Activated CD8-positive, alpha-beta T cell treated with anti-CD3 and anti-CD28 coated beads for 36 hours (primary cell): ENCODE measurements around the gene DNAJB12. TPM values are rescaled to one million over a fixed set of nuclear protein-coding genes. Genes with fewer than 3 reads are reported as not detected.

ENCODE experiments used
- ATAC-seq: fragments of 200-7000 bp; cut with Tn5 transposase; one replicate; pipeline ENCODE4 v1.10.0; 2021; ENCODE audit warnings: mild to moderate bottlenecking, moderate library complexity
- CTCF ChIA-PET: fragments of 350-600 bp; sonication (Branson Sonifier 250); formaldehyde crosslinking; loops from one replicate; lab custom pipeline; 2021; ENCODE audit warnings: antibody characterized with exemption; lab: Charles Lee
- POLR2A ChIA-PET: fragments of 350-600 bp; sonication (Branson Sonifier 250); formaldehyde crosslinking; loops from one replicate; lab custom pipeline; 2021; ENCODE audit warnings: antibody characterized with exemption; lab: Charles Lee
- DNase-seq: peaks from one replicate; pipeline ENCODE4 v3.0.0-alpha.2; 2020
- H3K27ac Mint-ChIP-seq: one replicate; pipeline ENCODE4 v1.8.0; 2021; ENCODE audit warnings: mild to moderate bottlenecking, mixed read lengths
- H3K27me3 Mint-ChIP-seq: one replicate; pipeline ENCODE4 v1.8.0; 2021; ENCODE audit warnings: mixed read lengths
- H3K36me3 Mint-ChIP-seq: one replicate; pipeline ENCODE4 v1.8.0; 2021; ENCODE audit warnings: low read depth, mixed read lengths
- H3K4me1 Mint-ChIP-seq: one replicate; pipeline ENCODE4 v1.8.0; 2021; ENCODE audit warnings: low read depth, mixed read lengths
- H3K4me3 Mint-ChIP-seq: one replicate; pipeline ENCODE4 v1.8.0; 2021; ENCODE audit warnings: mild to moderate bottlenecking, moderate library complexity, mixed read lengths
- H3K9me3 Mint-ChIP-seq: one replicate; pipeline ENCODE4 v1.8.0; 2021; ENCODE audit warnings: mixed read lengths
- intact Hi-C: fragments of 100-400 bp; cut with micrococcal nuclease; formaldehyde crosslinking; loops from one replicate; pipeline ENCODE4 v1.10.0; 2022
- total RNA-seq, 2 experiments: library from RNA; stranded (reverse); gene quantifications; one replicate each; pipeline ENCODE4 v1.2.3, GENCODE V29; 2021
- TF ChIP-seq, protein P1 (sequence below): fragments of 200-600 bp; IDR thresholded peaks from one replicate; pipeline ENCODE4 v1.8.0; 2022; ENCODE audit warnings: antibody characterized with exemption, mild to moderate bottlenecking

Gene DNAJB12
- total RNA-seq, 2 experiments from 2014 or later: 17.1 to 17.5 TPM

DNA sequence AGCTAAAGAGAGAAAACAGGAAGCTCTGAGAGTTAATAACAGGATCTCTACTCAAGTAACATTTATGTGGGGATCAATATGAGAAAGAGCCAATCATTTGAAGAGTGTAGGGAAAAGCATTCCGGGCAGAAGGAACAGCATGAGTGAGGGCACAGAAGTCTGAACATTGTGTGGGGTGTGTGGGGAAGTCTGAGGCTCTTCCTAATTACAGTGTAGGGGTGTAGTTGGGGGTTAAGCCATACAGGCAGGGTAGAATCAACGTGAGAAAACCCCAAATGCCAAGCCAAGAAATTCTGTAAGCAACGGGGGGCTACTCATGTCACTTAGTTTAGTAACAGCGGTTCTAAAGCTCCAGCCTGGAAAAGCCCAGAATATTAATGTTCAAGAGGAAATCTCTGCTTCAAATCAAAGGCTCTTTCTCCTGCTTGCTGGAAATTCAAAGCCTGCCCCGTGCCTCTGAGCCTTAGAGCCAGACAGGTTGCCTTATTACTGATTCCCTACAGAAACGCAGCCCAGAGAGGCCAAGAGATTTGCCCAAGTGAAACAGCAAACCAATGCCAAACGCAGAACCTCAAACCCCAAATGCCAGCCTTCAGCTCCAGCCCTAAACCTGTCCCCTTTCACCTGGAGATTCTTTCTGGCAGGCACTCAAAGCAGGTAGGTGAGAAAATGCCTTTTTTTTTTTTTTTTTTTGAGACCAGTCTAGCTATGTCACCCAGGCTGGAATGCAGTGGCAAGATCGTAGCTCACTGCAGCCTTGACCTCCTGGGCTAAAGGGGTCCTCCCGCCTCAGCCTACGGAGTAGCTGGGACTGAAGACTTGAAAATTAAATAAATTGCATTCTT, 36.1 kb downstream of the DNAJB12 start:
- Mint-ChIP-seq H3K9me3 (no peaks in the 10 kb centered on the region), H3K36me3 (peaks cover 13% of the 10 kb centered on the region), H3K4me3 (peak overlapping the region; percentile 86), H3K27me3 (no peaks in the 10 kb centered on the region), H3K27ac (peak overlapping the region; percentile 93), H3K4me1 (peaks cover 73% of the 10 kb centered on the region)
- ATAC-seq (no peak), DNase-seq (no peak)
- ChIA-PET CTCF (interaction anchor here (0.7 to 5.6 kb wide), 7 partner anchors 10 to 44 kb away, joined by 3 to 41 read pairs (median 6); partner anchors contain the start of gene DDIT4), POLR2A (interaction anchor here (0.5 to 28.1 kb wide), 8 partner anchors 14 to 447 kb away, joined by 3 to 796 read pairs (median 28); partner anchors contain the start of gene DDIT4)
- TF ChIP-seq, protein P1, sequence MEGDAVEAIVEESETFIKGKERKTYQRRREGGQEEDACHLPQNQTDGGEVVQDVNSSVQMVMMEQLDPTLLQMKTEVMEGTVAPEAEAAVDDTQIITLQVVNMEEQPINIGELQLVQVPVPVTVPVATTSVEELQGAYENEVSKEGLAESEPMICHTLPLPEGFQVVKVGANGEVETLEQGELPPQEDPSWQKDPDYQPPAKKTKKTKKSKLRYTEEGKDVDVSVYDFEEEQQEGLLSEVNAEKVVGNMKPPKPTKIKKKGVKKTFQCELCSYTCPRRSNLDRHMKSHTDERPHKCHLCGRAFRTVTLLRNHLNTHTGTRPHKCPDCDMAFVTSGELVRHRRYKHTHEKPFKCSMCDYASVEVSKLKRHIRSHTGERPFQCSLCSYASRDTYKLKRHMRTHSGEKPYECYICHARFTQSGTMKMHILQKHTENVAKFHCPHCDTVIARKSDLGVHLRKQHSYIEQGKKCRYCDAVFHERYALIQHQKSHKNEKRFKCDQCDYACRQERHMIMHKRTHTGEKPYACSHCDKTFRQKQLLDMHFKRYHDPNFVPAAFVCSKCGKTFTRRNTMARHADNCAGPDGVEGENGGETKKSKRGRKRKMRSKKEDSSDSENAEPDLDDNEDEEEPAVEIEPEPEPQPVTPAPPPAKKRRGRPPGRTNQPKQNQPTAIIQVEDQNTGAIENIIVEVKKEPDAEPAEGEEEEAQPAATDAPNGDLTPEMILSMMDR: no peak
- intact Hi-C loops: loop anchor here (2.0 kb wide), 1 partner anchor 14 kb away; no protein-coding TSS in a partner anchor

DNA sequence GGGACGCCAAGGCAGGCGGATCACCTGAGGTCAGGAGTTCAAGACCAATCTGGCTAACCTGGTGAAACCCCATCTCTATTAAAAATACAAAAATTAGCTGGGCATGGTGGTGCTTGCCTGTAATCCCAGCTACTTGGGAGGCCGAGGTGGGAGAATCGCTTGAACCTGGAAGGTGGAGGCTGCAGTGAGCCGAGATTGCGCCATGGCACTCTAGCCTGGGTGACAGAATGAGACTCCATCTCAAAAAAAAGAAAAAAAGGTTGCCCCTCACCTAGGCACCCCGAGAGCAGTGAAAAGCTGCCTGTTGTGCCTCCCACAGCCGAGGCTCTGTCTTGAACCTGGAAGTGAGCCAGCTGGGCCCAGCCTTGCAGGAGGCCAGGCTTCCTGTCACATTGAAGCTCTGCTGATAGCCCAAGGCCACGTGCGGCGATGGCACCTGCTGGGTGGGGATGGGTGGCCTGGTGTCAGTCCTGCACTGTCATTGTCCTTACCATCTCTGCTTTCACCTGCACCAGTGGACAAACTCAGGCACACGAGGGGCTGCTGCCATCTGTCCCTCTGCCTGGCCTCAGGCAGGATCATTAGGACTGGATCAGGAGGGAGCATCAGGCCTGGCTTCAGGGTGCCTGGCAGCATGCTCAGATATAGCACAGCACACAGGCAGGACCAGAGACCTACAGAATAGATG, 37.8 kb downstream of the DNAJB12 start:
- intact Hi-C loops: no loop called here
- no peaks in the 10 kb centered on the region for H3K27me3 Mint-ChIP-seq
- ChIA-PET POLR2A (interaction anchor here (1.2 to 28.1 kb wide), 4 partner anchors 10 to 41 kb away, joined by 3 to 796 read pairs (median 79); partner anchors contain the start of gene DDIT4), CTCF (interaction anchor here (1.1 to 3.6 kb wide), 5 partner anchors 11 to 69 kb away, joined by 3 to 10 read pairs (median 6); no protein-coding TSS in a partner anchor)
- DNase-seq (peak; percentile 75), ATAC-seq (no peak)
- H3K4me1 Mint-ChIP-seq: peaks cover 61% of the 10 kb centered on the region
- peaks cover 13% of the 10 kb centered on the region for H3K36me3 Mint-ChIP-seq
- peak overlapping the region; percentile 87 for H3K27ac Mint-ChIP-seq
- TF ChIP-seq, protein P1: no peak
- H3K4me3 Mint-ChIP-seq: peak overlapping the region; percentile 14
- no peaks in the 10 kb centered on the region for H3K9me3 Mint-ChIP-seq

DNA sequence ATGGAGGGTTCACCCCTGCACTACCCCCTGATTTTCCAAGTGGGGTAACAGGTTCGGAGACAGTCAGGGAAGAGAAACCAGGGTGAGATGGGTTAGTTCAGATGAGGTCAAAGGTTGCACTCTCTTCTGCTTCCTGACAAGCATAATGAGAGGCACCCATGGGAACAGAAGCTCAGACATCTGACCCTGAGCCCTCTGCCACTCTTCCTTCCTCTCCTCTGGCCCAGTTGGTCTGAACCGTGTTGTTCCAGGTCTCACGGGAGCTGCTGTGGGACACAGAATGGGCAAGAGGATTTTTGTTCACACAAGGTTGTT, 38.4 kb downstream of the DNAJB12 start:
- ChIA-PET CTCF (interaction anchor here (1.1 to 3.6 kb wide), 5 partner anchors 10 to 68 kb away, joined by 3 to 10 read pairs (median 6); no protein-coding TSS in a partner anchor), POLR2A (interaction anchor here (1.2 to 28.1 kb wide), 4 partner anchors 10 to 41 kb away, joined by 3 to 796 read pairs (median 79); partner anchors contain the start of gene DDIT4)
- peaks cover 13% of the 10 kb centered on the region for H3K36me3 Mint-ChIP-seq
- ATAC-seq: no peak
- DNase-seq: no peak
- TF ChIP-seq, protein P1: no peak
- H3K27ac Mint-ChIP-seq: peak overlapping the region; percentile 87
- peaks cover 59% of the 10 kb centered on the region for H3K4me1 Mint-ChIP-seq
- no peaks in the 10 kb centered on the region for H3K9me3 Mint-ChIP-seq
- no peaks in the 10 kb centered on the region for H3K27me3 Mint-ChIP-seq
- no peak overlapping the region for H3K4me3 Mint-ChIP-seq
- intact Hi-C loops: no loop called here

DNA sequence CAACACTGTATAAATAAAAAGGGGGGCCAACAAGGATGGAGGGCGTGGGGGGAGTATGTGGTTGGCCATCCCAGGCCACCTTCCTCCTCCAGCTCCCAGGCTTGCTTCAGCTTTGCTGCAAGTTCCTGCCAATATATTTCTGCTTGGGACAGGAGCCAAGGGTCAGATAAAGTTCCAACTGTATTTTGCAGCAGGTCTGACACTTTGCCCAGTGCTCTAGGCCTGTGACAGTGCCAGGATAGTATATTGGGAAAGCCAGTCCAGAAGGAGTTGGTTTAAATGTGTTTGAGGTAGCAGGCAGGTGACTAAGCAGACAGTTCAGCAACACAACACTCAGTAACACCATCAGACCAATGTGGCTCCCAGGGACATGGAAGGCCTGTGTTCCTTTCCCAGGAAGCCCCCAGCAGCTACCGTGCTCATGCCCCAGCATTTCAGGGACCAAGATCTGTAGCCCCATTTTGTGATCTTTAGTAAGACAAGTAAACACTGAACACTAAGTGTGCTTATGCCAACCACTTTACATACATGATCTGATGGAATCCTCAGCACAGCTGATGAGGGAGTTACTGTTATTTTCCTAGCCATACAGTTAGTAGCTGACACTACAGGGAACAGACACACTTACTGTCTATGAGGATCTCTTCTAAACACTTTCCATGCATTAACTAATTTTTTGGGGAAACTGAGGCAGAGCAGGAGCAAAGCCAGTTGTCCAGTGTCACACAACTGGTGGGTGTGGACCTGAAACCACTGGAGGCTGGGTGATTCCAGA, 38.9 kb downstream of the DNAJB12 start:
- ChIA-PET POLR2A (interaction anchor here (1.2 to 28.1 kb wide), 4 partner anchors 11 to 40 kb away, joined by 3 to 796 read pairs (median 79); partner anchors contain the start of gene DDIT4), CTCF (interaction anchor here (1.1 to 3.6 kb wide), 4 partner anchors 10 to 68 kb away, joined by 3 to 10 read pairs (median 6); no protein-coding TSS in a partner anchor)
- Mint-ChIP-seq H3K36me3 (peaks cover 13% of the 10 kb centered on the region), H3K4me1 (peaks cover 55% of the 10 kb centered on the region), H3K4me3 (no peak overlapping the region), H3K27me3 (no peaks in the 10 kb centered on the region), H3K9me3 (no peaks in the 10 kb centered on the region), H3K27ac (peak overlapping the region; percentile 87)
- intact Hi-C loops: no loop called here
- TF ChIP-seq, protein P1: no peak
- ATAC-seq (no peak), DNase-seq (no peak)
